Muscle layer of duodenum (tissue), 2 donors: ENCODE data around the gene ARL17B.
"Not testable (repeated sequence)": the region's sequence is repeated elsewhere in the genome, so short reads cannot be mapped to it uniquely, and the experiment has no call there.

Source experiments
- H3K27ac ChIP-seq: one replicate; pipeline ENCODE4 v1.7.0; 2013; ENCODE audit warnings: mild to moderate bottlenecking, low read length
- H3K27me3 ChIP-seq: one replicate; pipeline ENCODE4 v1.7.0; 2013; ENCODE audit warnings: low read depth, mild to moderate bottlenecking, control low read depth, low read length
- H3K36me3 ChIP-seq, 2 donors: one replicate each; pipeline ENCODE4 v1.7.0; 2013; ENCODE audit warnings: low read length in 2 of 2, control low read depth in 1 of 2, mild to moderate bottlenecking in 1 of 2; ENCODE audit not compliant: insufficient read depth in 2 of 2, control insufficient read depth in 1 of 2
- H3K4me1 ChIP-seq, 2 donors: one replicate each; pipeline ENCODE4 v1.7.0; 2013; ENCODE audit warnings: low read length in 2 of 2, mild to moderate bottlenecking in 2 of 2, control low read depth in 1 of 2, moderate library complexity in 1 of 2; ENCODE audit not compliant: insufficient read depth in 2 of 2, control insufficient read depth in 1 of 2
- H3K4me3 ChIP-seq, 2 donors: one replicate each; pipeline ENCODE4 v1.7.0; 2013; ENCODE audit warnings: low read length in 2 of 2, low read depth in 1 of 2, mild to moderate bottlenecking in 1 of 2
- H3K9me3 ChIP-seq, 2 donors: one replicate each; pipeline ENCODE4 v1.7.0; 2013; ENCODE audit warnings: low read length in 2 of 2, control low read depth in 1 of 2, mild to moderate bottlenecking in 1 of 2; ENCODE audit not compliant: control insufficient read depth in 1 of 2
- donor health status: healthy.

ARL17B gene

DNA sequence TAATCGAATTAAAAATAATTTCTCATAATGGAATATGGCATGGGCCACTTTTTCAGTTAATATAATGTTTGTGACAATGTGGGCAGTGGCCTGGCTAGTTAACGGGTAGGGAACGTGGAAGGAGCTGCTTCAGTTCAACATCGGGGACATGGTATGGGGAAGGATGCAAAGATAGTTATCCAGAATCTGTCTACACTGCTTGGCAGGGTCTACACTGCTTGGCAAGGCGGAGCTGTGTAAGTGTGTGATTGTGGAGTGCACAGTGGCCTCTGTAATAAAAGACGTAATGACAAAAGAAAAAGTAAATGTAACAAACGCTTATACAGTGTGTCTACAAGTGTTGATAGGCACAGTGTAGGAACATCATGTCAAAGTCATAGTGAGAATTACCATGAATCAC lies 74.0 kb downstream of the ARL17B start:
- H3K9me3 ChIP-seq, H3K4me1 ChIP-seq, H3K27me3 ChIP-seq, H3K4me3 ChIP-seq, H3K36me3 ChIP-seq, H3K27ac ChIP-seq: not testable (repeated sequence)

DNA sequence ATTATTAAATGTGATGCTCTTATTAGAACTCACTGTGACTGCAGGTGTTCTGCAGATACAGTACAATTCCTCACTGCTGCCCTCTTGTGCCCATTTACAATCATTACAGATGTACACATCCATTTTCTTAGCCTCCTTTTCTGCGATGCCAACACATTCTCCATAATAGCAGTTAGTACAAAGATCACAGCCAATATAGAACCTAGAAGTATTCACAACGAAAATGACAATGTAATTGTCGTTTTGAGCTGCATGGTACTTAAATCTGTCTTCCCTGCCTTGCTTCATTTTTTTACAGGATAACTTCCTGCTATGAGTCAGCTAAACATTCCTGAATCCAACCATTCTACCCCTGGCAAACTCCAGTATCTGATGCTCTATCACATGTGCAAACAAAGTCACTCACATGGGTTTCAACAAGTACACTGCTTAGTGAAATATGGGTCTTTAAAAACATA lies 74.8 kb downstream of the ARL17B start:
- not testable (repeated sequence) for H3K4me3 ChIP-seq, H3K4me1 ChIP-seq, H3K27ac ChIP-seq, H3K27me3 ChIP-seq, H3K9me3 ChIP-seq, H3K36me3 ChIP-seq

- not testable (repeated sequence) for H3K36me3 ChIP-seq, H3K4me3 ChIP-seq, H3K9me3 ChIP-seq, H3K27ac ChIP-seq, H3K4me1 ChIP-seq, H3K27me3 ChIP-seq
Observed at GRCh38 chr17:46285500-46285899, 76.1 kb downstream of the ARL17B start.

GRCh38 chr17:46284467-46284866 lies 77.1 kb downstream of the ARL17B start:
- H3K27me3 ChIP-seq, H3K9me3 ChIP-seq, H3K4me3 ChIP-seq, H3K36me3 ChIP-seq, H3K27ac ChIP-seq, H3K4me1 ChIP-seq: not testable (repeated sequence)

GRCh38 chr17:46282635-46283034 lies 78.9 kb downstream of the ARL17B start:
- not testable (repeated sequence) for H3K27ac ChIP-seq, H3K9me3 ChIP-seq, H3K36me3 ChIP-seq, H3K4me3 ChIP-seq, H3K27me3 ChIP-seq, H3K4me1 ChIP-seq

GRCh38 chr17:46281336-46281735 lies 80.2 kb downstream of the ARL17B start:
- H3K4me1 ChIP-seq, H3K27me3 ChIP-seq, H3K9me3 ChIP-seq, H3K4me3 ChIP-seq, H3K27ac ChIP-seq, H3K36me3 ChIP-seq: not testable (repeated sequence)

DNA sequence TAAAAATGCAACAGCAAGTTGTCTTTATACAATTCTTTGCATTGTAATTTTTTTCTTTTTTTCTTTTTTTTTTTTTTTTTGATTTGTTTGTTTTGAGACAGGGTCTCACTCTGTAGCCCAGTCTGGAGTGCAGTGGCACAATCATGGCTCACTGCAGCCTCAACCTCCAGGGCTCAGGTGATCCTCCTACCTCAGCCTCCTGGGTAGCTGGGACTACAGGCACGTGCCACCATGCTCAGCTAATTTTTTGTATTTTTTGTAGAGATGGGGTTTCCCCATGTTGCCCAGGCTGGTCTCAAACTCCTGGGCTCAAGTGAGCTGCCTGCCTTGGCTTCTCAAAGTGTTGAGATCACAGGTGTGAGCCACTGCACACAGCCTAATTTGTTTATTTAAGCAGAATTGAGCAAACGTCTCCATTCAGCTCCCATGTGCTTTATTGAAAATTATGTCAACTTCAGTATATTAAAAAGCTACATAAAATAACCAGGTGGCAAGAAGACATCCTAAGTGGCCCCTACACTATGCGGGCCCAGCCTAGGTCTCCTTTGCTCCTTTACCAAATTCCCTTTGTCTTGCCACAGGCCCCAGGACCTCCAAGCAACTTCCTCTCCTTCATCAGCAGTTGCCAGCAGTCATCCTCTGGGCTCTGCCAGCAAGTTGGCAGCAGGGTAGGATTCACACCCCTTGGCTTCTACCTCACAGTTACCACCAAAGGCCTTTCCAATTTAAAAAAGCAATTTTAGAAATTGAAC lies 84.7 kb downstream of the ARL17B start:
- H3K27me3 ChIP-seq, H3K36me3 ChIP-seq, H3K9me3 ChIP-seq, H3K4me1 ChIP-seq, H3K4me3 ChIP-seq, H3K27ac ChIP-seq: not testable (repeated sequence)

DNA sequence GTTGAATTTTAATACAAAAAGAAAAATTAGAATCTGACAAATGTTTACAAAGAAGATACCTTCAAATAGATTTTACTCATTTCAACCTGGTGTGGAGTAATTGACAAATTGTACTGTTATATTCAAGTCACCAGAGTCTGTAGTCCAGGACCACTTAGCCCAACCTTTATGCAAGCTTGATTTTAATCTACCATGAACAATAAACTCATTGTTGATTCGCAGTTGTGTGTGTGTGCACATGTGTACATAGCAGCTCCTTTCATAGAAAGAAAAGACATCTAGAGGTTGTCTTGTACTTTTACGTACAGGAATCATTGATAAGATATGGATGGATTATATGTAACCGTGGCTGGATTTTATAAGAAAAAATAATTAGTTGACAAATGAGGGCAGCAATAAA lies 87.3 kb downstream of the ARL17B start:
- H3K4me3 ChIP-seq, result no peak overlapping the region
- H3K9me3 ChIP-seq, result no peaks in the 10 kb centered on the region
- no peak overlapping the region for H3K27ac ChIP-seq
- peaks cover 5% of the 10 kb centered on the region for H3K27me3 ChIP-seq
- H3K4me1 ChIP-seq, result no peaks in the 10 kb centered on the region
- H3K36me3 ChIP-seq, result no peaks in the 10 kb centered on the region

GRCh38 chr17:46273541-46274236 lies 87.9 kb downstream of the ARL17B start:
- Histone ChIP-seq H3K36me3 (no peaks in the 10 kb centered on the region), H3K4me3 (no peak overlapping the region), H3K4me1 (no peaks in the 10 kb centered on the region), H3K27me3 (peaks cover 5% of the 10 kb centered on the region), H3K9me3 (no peaks in the 10 kb centered on the region), H3K27ac (no peak overlapping the region)

- H3K4me3 ChIP-seq, result no peak overlapping the region
- no peak overlapping the region for H3K27ac ChIP-seq
- peaks cover 5% of the 10 kb centered on the region for H3K27me3 ChIP-seq
- no peaks in the 10 kb centered on the region for H3K9me3 ChIP-seq
- H3K4me1 ChIP-seq, result peaks cover 0 to 7% of the 10 kb centered on the region in 2 donors
- H3K36me3 ChIP-seq, result no peaks in the 10 kb centered on the region
Observed at GRCh38 chr17:46270032-46270431, 91.5 kb downstream of the ARL17B start.

DNA sequence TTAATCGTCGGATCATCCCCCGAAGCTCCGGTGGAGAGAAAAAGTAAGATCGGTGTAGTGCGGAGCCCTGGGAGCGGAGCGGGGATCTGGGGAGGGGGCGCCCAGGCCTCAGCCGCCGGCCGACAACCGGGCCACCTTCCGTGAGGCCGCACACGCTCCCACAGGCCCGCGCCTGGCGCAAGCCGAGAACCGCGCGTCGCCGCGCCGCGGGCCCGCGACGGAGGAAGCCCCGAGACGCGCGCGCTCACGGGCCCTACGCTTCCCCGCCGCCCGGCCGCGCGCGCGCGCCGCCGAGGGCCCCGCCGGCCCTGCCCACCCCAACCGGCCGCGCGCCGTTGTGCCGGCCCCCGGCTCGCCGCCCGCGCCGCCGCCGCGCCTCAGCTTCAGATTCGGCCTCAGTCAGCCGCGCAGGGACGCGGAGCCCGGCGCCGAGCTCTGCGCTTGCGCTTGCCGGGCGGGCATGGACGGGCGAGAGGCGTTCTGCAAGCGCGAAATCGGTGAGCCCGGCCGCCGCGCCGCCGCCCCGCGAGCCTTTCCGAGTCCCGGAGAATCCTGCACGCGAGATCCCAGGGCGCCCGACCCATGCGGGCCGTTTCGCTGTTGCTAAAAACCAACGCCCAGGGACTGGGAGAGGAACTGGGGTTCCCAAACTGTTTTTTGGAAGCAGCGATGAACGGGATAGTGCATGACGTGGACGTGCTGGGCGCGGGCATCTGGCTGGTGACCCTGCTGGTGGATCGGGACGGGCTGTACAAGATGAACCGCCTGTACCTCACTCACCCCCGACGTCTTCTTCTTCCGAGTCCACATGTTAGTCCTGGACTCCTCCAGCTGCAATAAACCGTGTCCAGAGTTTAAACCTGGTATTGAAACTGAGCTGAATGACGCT lies 94.7 kb downstream of the ARL17B start:
- Histone ChIP-seq H3K4me3 (peak overlapping the region; percentile 84 to 92), H3K9me3 (no peaks in the 10 kb centered on the region), H3K27ac (peak overlapping the region; percentile 80), H3K27me3 (no peaks in the 10 kb centered on the region), H3K36me3 (no peaks in the 10 kb centered on the region), H3K4me1 (peaks cover 0 to 7% of the 10 kb centered on the region in 2 donors)
